NCI-H2227 (cell line): ENCODE data around the gene ZC3H15.
A peak's percentile ranks its signal among the peaks of the same experiment; 100 is the strongest.
"Not testable (repeated sequence)": the region's sequence is repeated elsewhere in the genome, so short reads cannot be mapped to it uniquely, and the experiment has no call there.

Experiments used
- DNase-seq: peaks from one replicate; lab custom pipeline; 2025; ENCODE audit not compliant: unreplicated experiment; lab: John Stamatoyannopoulos, UW

The ZC3H15 gene

GRCh38 chr2:186485871-186486650, at the start of gene ZC3H15:
Gene ZC3H15 (plus strand): TSS chr2:186486260. CDS start chr2:186486383, 123 bp downstream.
- peak; percentile 99 for DNase-seq

DNA sequence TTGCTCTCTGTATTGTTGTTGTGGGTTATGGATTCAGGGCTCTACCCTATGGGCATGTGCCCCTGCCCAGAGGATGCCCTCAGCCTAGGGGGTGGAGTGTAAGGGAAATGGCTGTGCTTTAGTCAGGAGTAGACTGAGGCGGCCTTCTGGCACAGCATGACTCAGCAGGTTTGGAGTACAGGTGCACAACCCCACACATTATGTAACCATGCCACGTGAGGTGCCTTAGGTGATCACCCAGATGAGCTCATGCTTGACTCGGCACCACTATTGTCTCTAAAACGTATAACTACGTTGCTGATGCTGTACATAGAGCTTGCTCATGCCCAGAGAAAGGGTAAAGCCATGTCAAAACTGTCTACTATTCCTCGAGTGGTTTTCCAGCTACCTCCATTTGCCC, 48.3 kb upstream of the ZC3H15 start:
- DNase-seq, result no peak

- DNase-seq, result not testable (repeated sequence)
These were observed 46.4 kb upstream of the ZC3H15 start for GRCh38 chr2:186439673-186440095.

GRCh38 chr2:186440506-186440905, 45.6 kb upstream of the ZC3H15 start:
- DNase-seq, result no peak

GRCh38 chr2:186442885-186443284, 43.2 kb upstream of the ZC3H15 start:
- no peak for DNase-seq

GRCh38 chr2:186443851-186444250, 42.2 kb upstream of the ZC3H15 start:
- DNase-seq, result no peak

DNA sequence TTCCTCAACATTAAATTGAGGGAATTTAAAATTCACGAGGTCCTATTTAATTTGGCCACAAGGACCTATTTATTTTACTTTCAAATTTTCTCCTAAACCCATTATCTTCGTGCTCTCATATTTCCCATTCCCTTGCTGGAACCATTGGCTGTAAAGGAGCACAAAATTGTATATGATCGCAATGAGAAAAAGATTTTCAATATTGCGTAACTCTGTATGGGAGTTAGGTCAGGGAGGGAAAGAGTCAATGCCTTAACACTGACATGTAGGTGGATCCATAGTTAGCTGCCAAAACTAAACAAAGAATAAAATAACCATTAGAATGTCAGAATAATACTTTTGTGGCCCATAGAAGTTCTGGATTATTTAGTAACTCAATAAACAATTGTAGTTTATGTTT, 40.6 kb upstream of the ZC3H15 start:
- no peak for DNase-seq

DNA sequence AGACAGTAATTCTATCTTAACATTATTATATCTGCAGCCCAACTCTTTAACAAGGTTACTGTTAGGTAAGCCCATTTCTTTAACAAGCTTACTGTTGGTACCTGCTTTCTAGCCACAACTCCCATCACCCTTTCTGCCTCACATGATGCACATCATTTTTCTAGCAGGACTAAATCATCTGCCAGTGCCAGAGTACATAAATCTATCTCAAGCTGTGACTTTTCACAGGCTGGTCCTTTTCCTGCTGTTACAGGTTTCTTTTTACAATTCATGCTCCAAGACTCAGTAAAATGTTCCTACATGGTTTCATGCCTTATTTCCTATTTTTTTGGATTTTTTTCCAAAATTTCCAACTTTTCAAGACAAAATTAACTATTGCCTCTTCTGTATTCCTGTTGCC, 30.4 kb upstream of the ZC3H15 start:
- DNase-seq, result no peak

- DNase-seq, result no peak
These were observed 29.1 kb upstream of the ZC3H15 start for GRCh38 chr2:186456941-186457340.

DNA sequence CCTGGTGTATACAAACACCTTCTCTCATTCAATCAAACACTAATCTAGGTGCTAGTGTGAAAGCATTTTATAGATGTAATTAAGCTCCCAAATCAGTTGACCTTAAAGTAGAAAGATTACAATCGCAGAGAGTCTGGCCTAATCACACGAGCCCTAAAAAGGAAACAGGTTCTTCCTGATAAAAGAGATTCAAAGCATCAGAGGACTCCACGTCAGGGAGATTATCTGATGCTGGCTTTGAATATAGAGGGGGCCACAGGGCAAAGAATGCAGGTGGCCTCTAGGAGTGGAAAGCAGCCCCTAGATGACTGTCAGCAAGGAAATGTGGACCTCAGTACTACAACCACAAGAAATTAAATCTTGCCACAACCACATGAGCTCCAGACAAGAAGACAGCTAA, 28.2 kb upstream of the ZC3H15 start:
- DNase-seq, result no peak

GRCh38 chr2:186459009-186459408, 27.1 kb upstream of the ZC3H15 start:
- peak; percentile 66 for DNase-seq

DNA sequence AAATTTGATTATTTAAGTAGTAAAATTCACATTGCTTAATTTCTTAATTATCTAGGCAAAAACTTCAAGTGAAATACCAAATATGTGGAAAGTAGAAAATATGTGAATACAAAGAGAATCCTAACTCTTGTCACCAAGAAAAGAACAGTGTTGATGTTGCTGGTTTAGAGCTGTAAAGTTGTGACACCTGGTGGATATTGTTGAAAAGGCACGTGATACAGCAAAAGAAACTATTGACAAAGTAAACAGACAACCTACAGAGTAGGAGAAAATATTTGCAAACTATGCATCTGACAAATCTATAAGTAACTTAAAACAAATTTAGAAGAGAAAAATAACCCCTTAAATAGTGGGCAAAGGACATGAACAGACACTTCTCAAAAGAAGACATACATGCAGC, 25.6 kb upstream of the ZC3H15 start:
- peak; percentile 25 for DNase-seq

DNA sequence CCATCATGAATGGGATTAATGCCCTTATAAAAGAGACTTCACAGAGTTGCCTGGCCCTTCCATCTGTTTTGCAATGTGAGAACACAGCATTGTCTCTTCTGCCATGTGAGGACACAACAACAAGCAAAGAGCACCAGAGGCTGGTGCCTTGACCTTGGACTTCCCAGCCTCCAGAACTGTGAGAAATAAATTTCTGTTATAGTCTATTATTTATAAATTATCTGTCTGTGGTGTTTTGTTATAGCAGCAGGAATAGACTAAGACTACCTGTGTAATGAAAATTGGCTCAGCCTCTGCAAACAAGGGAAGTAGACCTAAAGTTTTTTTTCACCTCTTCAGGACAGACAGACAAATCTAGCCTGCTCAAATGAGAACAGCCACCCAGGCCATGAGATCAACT, 19.3 kb upstream of the ZC3H15 start:
- DNase-seq, result no peak

GRCh38 chr2:186467421-186467820, 18.6 kb upstream of the ZC3H15 start:
- DNase-seq, result no peak

- DNase-seq, result not testable (repeated sequence)
These were observed 13.2 kb upstream of the ZC3H15 start for GRCh38 chr2:186472722-186473493.

GRCh38 chr2:186474239-186474638, 11.8 kb upstream of the ZC3H15 start:
- not testable (repeated sequence) for DNase-seq

DNA sequence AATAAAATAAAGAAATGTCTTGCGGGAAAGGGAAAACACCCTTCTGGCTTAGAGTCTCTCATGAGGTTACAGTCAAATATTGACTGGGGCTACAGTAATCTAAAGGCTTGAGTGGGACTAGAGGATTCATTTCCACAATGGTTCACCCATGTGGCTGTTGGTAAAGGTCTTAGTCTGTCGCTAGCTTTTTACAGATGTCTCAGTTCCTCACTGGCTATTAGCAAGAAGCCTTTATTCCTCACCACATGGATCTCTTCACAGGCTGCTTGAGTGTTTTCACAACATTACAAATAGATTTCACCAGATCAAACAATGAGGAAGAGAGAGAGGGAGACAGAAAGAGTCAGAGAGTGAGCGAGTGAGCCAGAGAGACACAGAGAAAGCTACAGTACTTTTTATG, 8.3 kb upstream of the ZC3H15 start:
- no peak for DNase-seq

DNA sequence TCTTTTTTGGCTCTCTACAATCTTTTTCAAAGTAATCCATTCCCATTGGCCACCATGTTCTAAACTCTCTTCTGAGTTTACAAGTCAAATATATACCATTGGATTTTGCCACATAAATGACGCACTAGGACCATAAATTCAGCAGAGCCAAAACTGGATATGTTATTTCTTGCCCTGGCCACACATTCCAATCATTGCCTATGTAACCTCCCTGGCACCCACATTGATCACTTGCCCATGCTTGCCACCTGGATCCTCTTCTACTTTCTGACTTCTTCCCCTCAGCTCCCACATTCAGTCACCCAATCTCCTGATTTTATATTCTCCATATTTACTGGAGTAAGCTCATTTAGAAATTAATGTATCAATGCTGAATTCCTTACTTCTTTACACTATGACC, 5.1 kb upstream of the ZC3H15 start:
- DNase-seq, result no peak

DNA sequence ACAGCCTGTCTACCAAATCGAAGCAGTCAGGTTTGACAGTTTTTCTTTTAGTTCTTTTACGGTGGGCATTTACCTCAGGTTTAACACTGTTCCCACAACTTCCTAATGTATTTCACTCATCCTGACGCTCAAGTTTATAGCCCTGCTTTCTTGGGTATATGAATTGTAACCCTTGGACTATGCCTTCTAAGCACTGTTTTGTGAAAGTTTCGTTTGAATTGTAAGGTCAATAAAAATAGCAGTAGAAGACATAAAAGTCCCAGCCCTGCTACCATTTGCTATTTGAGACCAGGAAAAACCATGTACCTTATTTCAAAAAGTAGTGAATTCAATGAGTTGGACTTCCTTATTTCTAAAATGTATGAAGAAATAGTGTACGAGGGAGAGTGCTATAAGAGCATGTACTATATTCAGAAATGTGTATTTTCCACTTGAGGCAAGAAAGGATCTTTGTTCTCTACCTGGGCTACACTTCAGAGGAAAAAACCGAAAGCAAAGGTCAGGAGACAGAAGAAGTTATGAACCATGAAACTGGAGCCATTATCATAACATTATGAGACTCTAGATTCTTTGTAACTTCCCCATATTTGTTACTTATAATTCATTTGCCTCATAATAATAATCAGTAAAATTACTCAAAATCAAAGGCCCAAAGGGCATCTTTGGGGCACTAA, 1.9 kb upstream of the ZC3H15 start:
- no peak for DNase-seq

DNA sequence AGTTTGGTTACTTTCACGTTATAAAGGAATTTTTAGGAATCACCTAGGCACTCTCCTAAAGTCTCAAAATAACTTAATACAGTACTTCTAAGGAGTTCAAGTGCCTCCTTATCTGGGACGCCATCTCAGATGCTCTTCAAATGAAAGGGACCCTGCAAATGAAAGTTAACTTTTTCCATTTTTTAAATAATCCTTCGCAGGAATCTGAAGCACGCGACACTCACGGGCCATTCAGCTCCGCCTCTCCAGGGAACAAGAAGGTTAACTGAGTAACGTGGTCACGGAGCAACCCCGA, 537 bp upstream of the ZC3H15 start:
- DNase-seq, result no peak

DNA sequence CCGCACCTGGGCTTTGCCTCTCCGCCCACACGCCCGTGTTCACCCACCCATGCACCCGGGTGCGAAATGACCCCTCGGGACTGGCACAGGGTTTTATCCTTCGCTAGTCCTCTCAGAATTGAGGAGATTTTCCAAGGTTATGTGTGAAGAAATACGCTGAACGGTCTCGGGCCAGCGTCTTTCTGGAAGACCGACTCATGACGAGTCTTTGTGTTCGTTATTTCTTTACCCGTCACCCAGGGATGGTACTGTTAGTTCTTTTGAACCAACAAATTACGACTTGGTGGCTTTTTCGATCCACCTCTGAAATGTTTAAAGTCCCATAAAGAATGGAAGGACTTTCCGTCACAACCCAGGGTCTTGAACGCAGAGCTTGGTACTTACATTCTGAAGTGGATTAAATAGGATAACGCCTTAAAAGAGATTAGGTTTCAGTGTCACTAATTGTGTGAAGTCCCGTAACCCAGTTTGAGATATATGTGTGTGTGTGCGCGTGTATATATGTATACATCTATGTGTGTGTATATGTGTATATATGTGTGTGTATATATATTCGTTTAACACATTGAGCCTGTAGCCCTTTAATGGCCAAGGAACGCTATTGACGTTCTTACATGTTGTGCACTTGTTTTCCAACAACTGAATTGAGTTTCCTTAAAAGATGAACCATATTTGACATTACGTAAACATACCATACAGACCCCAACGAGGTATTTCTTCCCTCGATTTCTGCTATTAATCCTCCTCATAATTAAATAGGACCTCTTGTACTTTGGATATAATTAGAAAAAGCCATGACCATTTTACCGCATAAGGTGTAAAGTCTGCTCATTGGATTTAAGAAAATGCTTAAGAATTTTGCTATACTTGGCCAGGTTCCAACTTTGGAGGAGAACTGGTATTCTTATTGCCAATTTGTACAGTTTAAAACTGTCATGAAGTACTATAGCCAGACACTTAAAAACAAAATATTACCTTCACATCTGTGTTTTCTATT, 889 bp downstream of the ZC3H15 start:
- peak; percentile 28 for DNase-seq
